ENCODE results near the gene ZNF318. TPM values are rescaled to one million over a fixed set of nuclear protein-coding genes. Genes with fewer than 3 reads are reported as not detected.

Gene ZNF318
- total RNA-seq, 4 donors from 2014 or later: 3.8 to 38.0 (median 24.0) TPM

DNA sequence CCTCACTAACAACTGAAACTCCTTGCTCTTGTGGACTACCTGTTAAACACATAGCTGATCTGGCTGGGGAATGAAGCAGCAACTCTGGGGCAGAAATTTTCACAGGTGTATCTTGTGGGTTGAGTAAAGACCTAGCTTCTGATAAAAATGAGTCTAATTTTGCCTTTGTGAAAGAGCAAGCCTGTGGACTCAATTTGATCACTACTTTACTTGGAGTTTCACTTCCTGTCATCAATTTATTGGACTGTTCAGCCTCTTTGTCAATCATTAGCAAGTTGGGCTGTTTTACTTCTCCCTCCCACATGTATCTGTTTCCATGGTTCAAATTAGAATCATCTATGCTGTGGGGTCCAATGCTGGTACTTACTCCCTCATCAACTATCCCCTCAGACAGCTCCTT is 31.2 kb downstream of the ZNF318 start:
- H3K36me3 ChIP-seq: no peaks in the 10 kb centered on the region
- no peaks in the 10 kb centered on the region for H3K27me3 ChIP-seq
- H3K4me1 ChIP-seq: no peaks in the 10 kb centered on the region
- TF ChIP-seq POLR2A (IDR thresholded peaks at IDR 0.05): no peak
- TF ChIP-seq, protein P1, sequence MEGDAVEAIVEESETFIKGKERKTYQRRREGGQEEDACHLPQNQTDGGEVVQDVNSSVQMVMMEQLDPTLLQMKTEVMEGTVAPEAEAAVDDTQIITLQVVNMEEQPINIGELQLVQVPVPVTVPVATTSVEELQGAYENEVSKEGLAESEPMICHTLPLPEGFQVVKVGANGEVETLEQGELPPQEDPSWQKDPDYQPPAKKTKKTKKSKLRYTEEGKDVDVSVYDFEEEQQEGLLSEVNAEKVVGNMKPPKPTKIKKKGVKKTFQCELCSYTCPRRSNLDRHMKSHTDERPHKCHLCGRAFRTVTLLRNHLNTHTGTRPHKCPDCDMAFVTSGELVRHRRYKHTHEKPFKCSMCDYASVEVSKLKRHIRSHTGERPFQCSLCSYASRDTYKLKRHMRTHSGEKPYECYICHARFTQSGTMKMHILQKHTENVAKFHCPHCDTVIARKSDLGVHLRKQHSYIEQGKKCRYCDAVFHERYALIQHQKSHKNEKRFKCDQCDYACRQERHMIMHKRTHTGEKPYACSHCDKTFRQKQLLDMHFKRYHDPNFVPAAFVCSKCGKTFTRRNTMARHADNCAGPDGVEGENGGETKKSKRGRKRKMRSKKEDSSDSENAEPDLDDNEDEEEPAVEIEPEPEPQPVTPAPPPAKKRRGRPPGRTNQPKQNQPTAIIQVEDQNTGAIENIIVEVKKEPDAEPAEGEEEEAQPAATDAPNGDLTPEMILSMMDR (IDR thresholded peaks at IDR 0.05): no peak
- no peak for DNase-seq
- intact Hi-C loops (cut with DNase I; ENCODE audit: low total_unique reads): no loop called here
- H3K27ac ChIP-seq: no peak overlapping the region
- no peaks in the 10 kb centered on the region for H3K9me3 ChIP-seq
- H3K4me3 ChIP-seq: no peak overlapping the region

DNA sequence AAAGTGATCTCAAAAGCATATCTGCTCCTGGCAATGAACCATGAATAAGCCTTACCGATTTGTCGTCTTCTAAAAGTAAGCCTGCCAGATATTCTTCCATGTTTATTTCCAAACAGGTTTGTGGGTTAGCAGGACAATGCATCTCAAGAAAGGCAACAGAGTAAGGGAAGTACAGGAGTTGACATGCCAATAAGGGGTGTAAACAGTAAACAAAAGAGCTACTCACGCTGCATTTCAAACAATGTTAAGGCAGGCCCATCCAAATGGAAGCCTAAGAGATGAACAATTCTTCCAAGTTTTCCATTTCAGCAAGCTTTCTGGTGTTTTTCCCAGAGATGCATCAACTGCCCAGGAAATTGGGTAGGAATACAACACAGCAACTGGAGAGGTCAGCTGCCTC is 33.1 kb downstream of the ZNF318 start:
- Histone ChIP-seq H3K36me3 (no peaks in the 10 kb centered on the region), H3K27ac (no peak overlapping the region), H3K27me3 (no peaks in the 10 kb centered on the region), H3K4me1 (no peaks in the 10 kb centered on the region), H3K4me3 (no peak overlapping the region), H3K9me3 (no peaks in the 10 kb centered on the region)
- no peak for DNase-seq
- no peak for TF ChIP-seq POLR2A (IDR thresholded peaks at IDR 0.05)
- TF ChIP-seq, protein P1 (IDR thresholded peaks at IDR 0.05): no peak
- intact Hi-C loops (cut with DNase I; ENCODE audit: low total_unique reads): no loop called here

DNA sequence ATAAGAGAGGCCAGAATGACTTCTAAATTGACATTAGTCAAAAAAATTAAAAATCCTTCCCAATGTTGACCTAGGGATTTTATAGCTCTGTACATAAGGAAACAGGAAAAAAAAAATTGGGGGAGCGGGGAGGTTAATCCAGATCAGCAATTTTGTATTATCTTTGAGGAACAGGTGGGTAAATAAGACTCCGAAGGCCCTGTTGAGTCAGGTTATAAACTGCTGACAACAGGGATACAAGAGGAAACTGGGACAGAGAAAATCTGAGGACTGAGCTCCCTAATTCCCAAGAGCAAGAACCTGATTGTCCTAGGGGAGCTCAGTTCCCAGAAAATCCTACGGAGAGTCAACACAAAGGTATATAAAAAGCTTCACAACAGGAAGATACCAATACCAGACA is 34.0 kb downstream of the ZNF318 start:
- intact Hi-C loops (cut with DNase I; ENCODE audit: low total_unique reads): no loop called here
- no peak overlapping the region for H3K4me3 ChIP-seq
- H3K36me3 ChIP-seq: no peaks in the 10 kb centered on the region
- TF ChIP-seq, protein P1 (IDR thresholded peaks at IDR 0.05): no peak
- no peak for TF ChIP-seq POLR2A (IDR thresholded peaks at IDR 0.05)
- no peaks in the 10 kb centered on the region for H3K27me3 ChIP-seq
- no peaks in the 10 kb centered on the region for H3K4me1 ChIP-seq
- no peak for DNase-seq
- H3K9me3 ChIP-seq: no peaks in the 10 kb centered on the region
- H3K27ac ChIP-seq: no peak overlapping the region

DNA sequence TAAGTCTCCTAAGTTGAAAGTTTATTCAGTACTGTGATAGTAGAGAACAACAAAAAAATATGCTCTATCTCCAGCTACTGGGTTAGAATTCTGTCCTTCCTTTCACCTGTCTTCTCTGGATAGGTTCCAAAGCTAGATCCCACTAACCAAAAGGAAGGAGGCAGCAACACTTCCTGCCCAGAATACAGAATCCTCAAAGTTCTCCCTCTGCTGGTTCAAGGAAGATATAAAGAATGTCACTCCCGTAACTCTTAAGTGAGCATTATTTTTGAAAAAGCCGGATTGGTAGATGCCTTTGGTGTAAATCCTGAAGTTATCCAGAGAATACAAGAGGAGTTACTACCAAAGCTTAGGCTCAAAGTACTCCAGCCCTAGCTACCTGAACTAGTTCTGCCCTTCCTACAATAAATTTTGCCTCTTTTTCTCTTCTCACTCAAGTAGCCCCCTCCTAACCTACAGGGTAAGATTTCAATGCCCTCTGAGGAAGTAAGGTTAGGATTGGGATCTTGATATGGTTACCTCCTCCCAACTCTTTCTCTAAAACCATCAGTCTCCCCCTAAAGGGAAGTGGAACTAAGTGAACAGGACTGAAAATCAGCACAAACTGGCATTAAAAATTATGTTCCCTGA is 34.9 kb downstream of the ZNF318 start:
- no peak overlapping the region for H3K4me3 ChIP-seq
- TF ChIP-seq, protein P1 (IDR thresholded peaks at IDR 0.05): peak; percentile 22 to 47 (median 32)
- TF ChIP-seq POLR2A (IDR thresholded peaks at IDR 0.05): no peak
- no peaks in the 10 kb centered on the region for H3K36me3 ChIP-seq
- DNase-seq: no peak
- no peak overlapping the region for H3K27ac ChIP-seq
- intact Hi-C loops (cut with DNase I; ENCODE audit: low total_unique reads): no loop called here
- no peaks in the 10 kb centered on the region for H3K27me3 ChIP-seq
- H3K9me3 ChIP-seq: no peaks in the 10 kb centered on the region
- H3K4me1 ChIP-seq: no peaks in the 10 kb centered on the region

DNA sequence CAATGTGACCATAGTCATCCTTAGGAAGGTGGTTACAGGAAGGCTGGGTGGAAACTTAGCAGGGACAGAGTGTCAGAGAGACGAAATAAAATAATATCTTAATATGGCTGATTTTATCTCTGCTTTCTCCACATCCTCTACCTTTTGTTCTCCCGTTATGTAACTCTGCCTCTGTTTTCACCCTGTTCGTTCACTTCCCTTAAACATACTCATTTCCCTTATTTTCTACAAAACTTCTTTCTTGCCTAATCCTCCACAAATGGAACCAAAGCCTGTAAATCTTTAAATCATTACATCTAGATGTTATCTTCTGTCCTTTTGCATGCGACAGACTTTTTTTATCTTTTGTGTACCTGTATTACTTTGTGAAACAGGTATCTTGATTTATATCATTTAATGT is 37.6 kb downstream of the ZNF318 start:
- no peaks in the 10 kb centered on the region for H3K27me3 ChIP-seq
- DNase-seq: no peak
- H3K36me3 ChIP-seq: no peaks in the 10 kb centered on the region
- no peak overlapping the region for H3K27ac ChIP-seq
- no peaks in the 10 kb centered on the region for H3K9me3 ChIP-seq
- intact Hi-C loops (cut with DNase I; ENCODE audit: low total_unique reads): no loop called here
- no peaks in the 10 kb centered on the region for H3K4me1 ChIP-seq
- TF ChIP-seq, protein P1 (IDR thresholded peaks at IDR 0.05): no peak
- no peak for TF ChIP-seq POLR2A (IDR thresholded peaks at IDR 0.05)
- H3K4me3 ChIP-seq: no peak overlapping the region
